Measurements from ENCODE around the gene ZBTB26. TPM values are rescaled to one million over a fixed set of nuclear protein-coding genes. Genes with fewer than 3 reads are reported as not detected.

ZBTB26 gene
- total RNA-seq, 2 experiments from 2014 or later: 4.8 to 6.0 TPM

DNA sequence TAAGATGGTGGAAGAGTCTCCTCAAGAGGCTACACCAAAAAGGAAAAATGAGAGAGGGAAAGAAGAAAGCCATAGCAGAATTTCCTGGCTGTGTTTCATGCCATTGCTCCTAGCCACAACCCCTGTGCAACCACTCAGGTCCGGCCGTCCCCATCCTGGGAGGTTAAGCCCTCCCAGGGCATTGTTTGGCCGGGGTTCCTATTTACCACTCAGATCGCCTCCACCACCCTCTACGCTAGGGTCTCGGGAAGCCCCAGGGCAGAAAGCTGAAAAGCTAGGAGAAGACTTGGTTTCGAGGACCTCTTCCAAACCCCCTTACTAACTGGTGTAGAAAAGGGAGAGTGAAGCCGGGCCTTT lies 26.9 kb downstream of the ZBTB26 start:
- ATAC-seq (ENCODE audit: poor library complexity) (no peak), DNase-seq (peak in 8 of 14 experiments; percentile 1 to 48 (median 10))
- ChIA-PET POLR2A (interaction anchor here (0.8 to 3.7 kb wide), 9 partner anchors 9 to 77 kb away, joined by 3 to 58 read pairs (median 15); partner anchors contain the start of genes PDCL, RABGAP1, ZBTB26 and ZBTB6), CTCF (interaction anchor here (0.9 to 2.1 kb wide), 2 partner anchors 8 to 15 kb away, joined by 3 to 6 read pairs; partner anchors contain the start of gene ZBTB6)
- Mint-ChIP-seq H3K9me3 (no peaks in the 10 kb centered on the region), H3K4me1 (ENCODE audit: low read depth) (peaks cover 42% of the 10 kb centered on the region), H3K27me3 (no peaks in the 10 kb centered on the region), H3K4me3 (peak overlapping the region; percentile 96), H3K36me3 (ENCODE audit: low read depth) (peaks cover 32% of the 10 kb centered on the region), H3K27ac (peak overlapping the region; percentile 99)
- H3K27me3 ChIP-seq (ENCODE audit: control insufficient read depth in 1 of 2, insufficient read depth in 2 of 2, low read length in 2 of 2): no peaks in the 10 kb centered on the region
- peaks cover 11% of the 10 kb centered on the region for H3K4me1 ChIP-seq (ENCODE audit: insufficient read depth, low read length)
- no peaks in the 10 kb centered on the region for H3K36me3 ChIP-seq (ENCODE audit: insufficient read depth, low read length)
- intact Hi-C loops (cut with DNase I, micrococcal nuclease): loop anchor here (2.0 to 10.0 kb wide), 5 partner anchors 26 to 810 kb away; partner anchors contain the start of genes MRRF (in 1 of the 2), RABGAP1 (in 1 of the 2), RBM18 (in 1 of the 2) and TTLL11 (in 1 of the 2)
- H3K27ac ChIP-seq (ENCODE audit: low read depth in 1 of 2, low read length in 2 of 2): peak overlapping the region; percentile 87
- TF ChIP-seq, protein P1, sequence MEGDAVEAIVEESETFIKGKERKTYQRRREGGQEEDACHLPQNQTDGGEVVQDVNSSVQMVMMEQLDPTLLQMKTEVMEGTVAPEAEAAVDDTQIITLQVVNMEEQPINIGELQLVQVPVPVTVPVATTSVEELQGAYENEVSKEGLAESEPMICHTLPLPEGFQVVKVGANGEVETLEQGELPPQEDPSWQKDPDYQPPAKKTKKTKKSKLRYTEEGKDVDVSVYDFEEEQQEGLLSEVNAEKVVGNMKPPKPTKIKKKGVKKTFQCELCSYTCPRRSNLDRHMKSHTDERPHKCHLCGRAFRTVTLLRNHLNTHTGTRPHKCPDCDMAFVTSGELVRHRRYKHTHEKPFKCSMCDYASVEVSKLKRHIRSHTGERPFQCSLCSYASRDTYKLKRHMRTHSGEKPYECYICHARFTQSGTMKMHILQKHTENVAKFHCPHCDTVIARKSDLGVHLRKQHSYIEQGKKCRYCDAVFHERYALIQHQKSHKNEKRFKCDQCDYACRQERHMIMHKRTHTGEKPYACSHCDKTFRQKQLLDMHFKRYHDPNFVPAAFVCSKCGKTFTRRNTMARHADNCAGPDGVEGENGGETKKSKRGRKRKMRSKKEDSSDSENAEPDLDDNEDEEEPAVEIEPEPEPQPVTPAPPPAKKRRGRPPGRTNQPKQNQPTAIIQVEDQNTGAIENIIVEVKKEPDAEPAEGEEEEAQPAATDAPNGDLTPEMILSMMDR (IDR thresholded peaks at IDR 0.05): no peak
- no peaks in the 10 kb centered on the region for H3K9me3 ChIP-seq (ENCODE audit: control insufficient read depth in 1 of 2, insufficient read depth in 1 of 2, low read length in 2 of 2)
- peak overlapping the region; percentile 89 for H3K4me3 ChIP-seq (ENCODE audit: low read length)

DNA sequence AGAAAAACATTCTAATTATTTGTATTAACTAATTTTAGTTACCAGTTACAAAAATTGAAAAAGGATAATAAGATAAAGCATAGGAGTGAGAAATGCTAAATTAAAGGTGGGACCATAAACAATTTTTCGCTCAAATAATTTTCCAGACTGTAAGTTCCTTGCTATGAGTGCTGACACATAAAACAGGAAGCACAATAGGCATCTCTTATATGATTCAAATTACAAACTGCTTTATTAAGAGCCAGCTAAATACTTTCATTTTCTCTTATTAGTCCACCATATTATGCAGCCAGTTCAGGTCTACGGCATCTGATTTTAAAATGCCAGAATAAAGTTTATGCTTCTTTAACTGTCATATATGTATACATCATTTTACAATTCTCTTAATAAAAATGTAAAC lies 30.5 kb downstream of the ZBTB26 start:
- Histone ChIP-seq H3K27me3 (ENCODE audit: control insufficient read depth in 1 of 2, insufficient read depth in 2 of 2, low read length in 2 of 2) (no peaks in the 10 kb centered on the region), H3K4me1 (ENCODE audit: insufficient read depth, low read length) (peaks cover 28% of the 10 kb centered on the region), H3K4me3 (ENCODE audit: low read length) (peak overlapping the region; percentile 36), H3K27ac (ENCODE audit: low read depth in 1 of 2, low read length in 2 of 2) (peak overlapping the region in 1 of 2 donors; percentile 14), H3K9me3 (ENCODE audit: control insufficient read depth in 1 of 2, insufficient read depth in 1 of 2, low read length in 2 of 2) (no peaks in the 10 kb centered on the region), H3K36me3 (ENCODE audit: insufficient read depth, low read length) (peaks cover 22% of the 10 kb centered on the region)
- ChIA-PET POLR2A (interaction anchor here (0.9 to 1.3 kb wide), 4 partner anchors 12 to 72 kb away, joined by 3 to 6 read pairs (median 4); partner anchors contain the start of genes PDCL, RABGAP1 and ZBTB6), CTCF (interaction anchor here (0.7 to 1.2 kb wide), 2 partner anchors 13 to 31 kb away, joined by 4 to 5 read pairs; no protein-coding TSS in a partner anchor)
- H3K36me3 Mint-ChIP-seq (ENCODE audit: low read depth): peaks cover 61% of the 10 kb centered on the region
- intact Hi-C loops (cut with DNase I, micrococcal nuclease): loop anchor here (10.0 kb wide), 2 partner anchors 636 to 806 kb away; partner anchors contain the start of genes MRRF (in 1 of the 2), RBM18 (in 1 of the 2) and TTLL11 (in 1 of the 2)
- TF ChIP-seq, protein P1 (IDR thresholded peaks at IDR 0.05): no peak
- peak overlapping the region; percentile 64 for H3K4me3 Mint-ChIP-seq
- DNase-seq (peak in 3 of 14 experiments; percentile 40 to 69 (median 47)), ATAC-seq (ENCODE audit: poor library complexity) (no peak)
- no peaks in the 10 kb centered on the region for H3K27me3 Mint-ChIP-seq
- H3K27ac Mint-ChIP-seq: peak overlapping the region; percentile 81
- H3K4me1 Mint-ChIP-seq (ENCODE audit: low read depth): peaks cover 71% of the 10 kb centered on the region
- no peaks in the 10 kb centered on the region for H3K9me3 Mint-ChIP-seq

DNA sequence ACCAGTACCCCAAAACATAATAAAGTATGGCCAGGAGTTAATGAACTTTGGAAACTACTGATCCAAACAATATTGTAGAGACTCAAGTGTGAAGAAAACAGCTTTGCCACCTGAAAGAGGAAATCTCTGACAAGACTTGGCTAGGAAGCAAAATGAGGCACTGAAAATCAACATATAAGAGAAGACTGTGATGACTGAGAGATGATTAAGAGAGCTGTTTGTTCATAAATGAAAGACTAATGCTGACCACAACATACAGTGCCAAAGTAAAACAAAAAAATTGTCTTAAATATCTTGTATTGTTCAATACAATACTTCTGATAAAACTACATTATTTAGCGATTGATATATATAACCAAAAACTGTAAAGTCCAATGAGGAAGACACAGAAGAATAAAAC lies 33.3 kb downstream of the ZBTB26 start:
- H3K27me3 ChIP-seq (ENCODE audit: control insufficient read depth in 1 of 2, insufficient read depth in 2 of 2, low read length in 2 of 2): no peaks in the 10 kb centered on the region
- no peak overlapping the region for H3K4me3 ChIP-seq (ENCODE audit: low read length)
- DNase-seq (no peak), ATAC-seq (ENCODE audit: poor library complexity) (no peak)
- Mint-ChIP-seq H3K9me3 (no peaks in the 10 kb centered on the region), H3K36me3 (ENCODE audit: low read depth) (peaks cover 65% of the 10 kb centered on the region), H3K4me1 (ENCODE audit: low read depth) (peaks cover 50% of the 10 kb centered on the region), H3K4me3 (no peak overlapping the region), H3K27me3 (no peaks in the 10 kb centered on the region), H3K27ac (peak overlapping the region; percentile 76)
- intact Hi-C loops (cut with DNase I, micrococcal nuclease): loop anchor here in 1 of 2 experiments (5.0 kb wide), 1 partner anchor 94 kb away; no protein-coding TSS in a partner anchor
- peaks cover 46% of the 10 kb centered on the region for H3K36me3 ChIP-seq (ENCODE audit: insufficient read depth, low read length)
- H3K27ac ChIP-seq (ENCODE audit: low read depth in 1 of 2, low read length in 2 of 2): no peak overlapping the region
- POLR2A ChIA-PET: interaction anchor here (0.9 kb wide), 1 partner anchor 15 kb away, joined by 3 read pairs; no protein-coding TSS in a partner anchor
- TF ChIP-seq, protein P1 (IDR thresholded peaks at IDR 0.05): no peak
- H3K4me1 ChIP-seq (ENCODE audit: insufficient read depth, low read length): peaks cover 28% of the 10 kb centered on the region
- H3K9me3 ChIP-seq (ENCODE audit: control insufficient read depth in 1 of 2, insufficient read depth in 1 of 2, low read length in 2 of 2): no peaks in the 10 kb centered on the region
- CTCF ChIA-PET: interaction anchor here (2.1 kb wide), 1 partner anchor 10 kb away, joined by 5 read pairs; no protein-coding TSS in a partner anchor
